ENCODE measurements around the gene BMP10.
"Not testable (repeated sequence)": the region's sequence is repeated elsewhere in the genome, so short reads cannot be mapped to it uniquely, and the experiment has no call there.

Gene BMP10

DNA sequence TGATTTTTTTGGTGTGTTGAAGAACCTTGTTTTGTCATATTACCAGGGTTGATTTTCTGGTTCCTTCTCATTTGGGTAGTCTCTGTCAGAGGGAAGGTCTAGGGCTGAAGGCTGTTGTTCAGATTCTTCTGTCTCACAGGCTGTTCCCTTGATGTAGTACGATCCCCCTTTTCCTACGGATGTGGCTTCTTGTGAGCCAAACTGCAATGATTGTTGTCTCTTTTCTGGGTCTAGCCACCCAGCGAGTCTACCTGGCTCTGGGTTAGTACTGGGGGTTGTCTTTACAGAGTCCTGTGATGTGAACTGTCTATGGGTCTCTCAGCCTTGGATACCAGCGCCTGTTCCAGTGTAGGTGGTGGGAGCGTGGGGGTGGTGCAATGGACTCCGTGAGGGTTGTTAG, 24.8 kb upstream of the BMP10 start:
- not testable (repeated sequence) for DNase-seq (ENCODE audit: low spot score)

DNA sequence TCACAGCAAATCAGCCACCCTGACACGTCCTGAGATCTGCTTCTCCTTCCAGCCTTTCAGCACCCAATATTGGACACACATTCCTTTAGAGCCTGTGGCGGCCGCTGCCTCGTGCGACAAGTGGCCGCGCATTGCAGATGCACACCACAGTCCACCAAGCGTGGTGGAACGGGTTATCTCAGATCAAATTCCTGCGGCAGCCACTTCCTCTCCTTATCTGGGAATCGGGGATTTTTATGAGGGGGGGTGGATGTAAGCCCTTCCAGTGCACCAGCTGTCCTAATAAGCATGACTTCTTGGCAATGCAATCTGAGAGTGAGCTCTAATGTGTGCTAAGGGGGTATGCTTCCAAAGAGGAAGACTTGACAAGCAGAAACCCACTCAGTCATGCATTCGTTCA, 18.3 kb upstream of the BMP10 start:
- DNase-seq (ENCODE audit: low spot score) = no peak

DNA sequence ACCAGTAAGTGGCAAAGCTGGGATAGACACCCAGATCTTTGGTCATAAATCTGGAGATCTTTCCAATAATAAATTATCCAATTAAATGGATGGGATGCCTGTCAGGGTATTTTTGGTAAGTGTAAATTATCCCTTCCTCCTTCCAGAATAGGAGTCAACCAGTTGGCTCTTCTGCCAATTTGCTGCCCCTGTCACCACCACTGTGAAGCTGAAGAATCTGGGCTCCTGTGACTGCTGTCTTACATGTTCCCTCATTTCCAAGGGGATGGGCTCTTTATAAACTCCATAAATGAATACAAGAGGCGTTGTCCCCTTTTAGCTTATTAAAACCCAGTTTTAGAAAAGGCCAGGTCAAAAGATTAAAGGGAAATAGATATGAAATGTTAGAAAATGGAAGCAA, 17.8 kb upstream of the BMP10 start:
- no peak for DNase-seq (ENCODE audit: low spot score)

DNA sequence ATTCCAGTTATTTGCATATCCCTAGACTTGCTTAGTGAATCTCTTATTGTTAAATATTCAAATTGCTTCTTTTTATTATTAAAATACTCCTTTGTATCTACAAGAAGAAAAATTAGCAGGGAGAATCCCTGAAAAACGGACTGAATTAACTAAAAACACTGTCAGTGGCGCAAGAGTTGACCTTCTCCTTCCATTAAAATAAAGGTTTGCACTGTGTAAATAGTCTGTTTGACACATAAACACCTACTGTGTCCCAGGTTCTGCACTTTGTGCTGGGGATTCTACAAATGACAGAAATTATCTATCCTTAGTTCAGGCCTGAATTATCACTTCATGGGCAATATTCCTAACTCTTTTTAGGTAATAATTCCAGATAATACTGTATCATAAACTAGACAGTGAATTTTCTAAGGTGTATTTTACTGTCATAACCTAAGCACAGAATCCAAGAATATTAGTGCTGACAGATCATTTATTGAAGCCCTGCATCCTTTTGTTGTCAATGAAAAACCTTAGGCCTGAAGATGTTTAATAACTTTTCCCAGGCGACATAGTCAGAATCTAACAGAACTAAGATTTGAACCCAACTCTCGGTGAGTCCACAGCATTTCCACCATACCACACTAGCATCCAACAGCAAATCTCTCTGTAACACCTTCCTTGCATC, 17.0 kb upstream of the BMP10 start:
- DNase-seq (ENCODE audit: low spot score) = no peak

DNA sequence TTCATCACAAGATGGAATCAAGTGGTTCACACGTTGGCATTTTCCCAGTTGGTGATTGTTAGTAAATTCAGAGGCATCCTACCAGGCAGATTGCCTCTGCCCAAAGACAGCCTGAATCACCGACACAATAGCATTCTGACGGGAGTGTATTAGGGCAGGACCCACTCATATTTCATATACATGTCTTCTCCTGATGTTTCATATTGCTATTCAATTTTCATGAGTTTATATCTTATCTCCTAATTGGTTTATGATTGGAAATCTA, 14.5 kb upstream of the BMP10 start:
- DNase-seq (ENCODE audit: low spot score) = no peak

DNA sequence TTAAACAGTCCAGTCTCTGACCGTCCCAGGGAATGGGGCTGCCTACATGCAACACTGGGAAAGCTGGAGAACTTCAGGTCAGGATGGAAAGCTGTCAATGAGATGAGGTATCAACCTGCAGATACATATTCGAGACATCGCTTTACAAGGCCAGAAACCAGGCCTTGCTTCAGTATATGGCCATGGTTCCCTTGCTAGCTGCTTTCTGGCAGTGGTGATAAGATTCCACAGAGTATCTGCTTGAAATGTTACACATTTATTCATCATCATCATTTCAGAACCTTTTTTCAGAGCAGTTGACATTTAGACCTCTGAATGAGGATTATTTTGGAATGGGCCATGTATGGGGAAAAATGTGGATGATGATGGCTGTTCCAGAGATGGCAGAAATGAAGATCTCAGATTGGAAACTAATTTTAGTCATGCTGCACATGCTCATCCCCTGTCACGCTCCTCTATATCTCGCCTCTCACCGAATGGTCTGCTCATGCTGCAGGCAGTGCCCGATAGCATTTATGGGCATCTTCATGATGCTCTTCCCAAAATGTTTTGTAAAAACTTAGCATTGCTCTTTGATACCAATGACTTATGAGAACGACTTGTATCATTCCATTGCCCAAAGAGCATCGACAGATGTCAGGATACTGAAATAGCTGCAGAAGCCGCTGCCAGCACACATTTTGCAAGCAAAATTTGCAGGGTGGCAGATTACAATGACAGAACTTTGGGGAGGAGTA, 14.0 kb upstream of the BMP10 start:
- no peak for DNase-seq (ENCODE audit: low spot score)

DNA sequence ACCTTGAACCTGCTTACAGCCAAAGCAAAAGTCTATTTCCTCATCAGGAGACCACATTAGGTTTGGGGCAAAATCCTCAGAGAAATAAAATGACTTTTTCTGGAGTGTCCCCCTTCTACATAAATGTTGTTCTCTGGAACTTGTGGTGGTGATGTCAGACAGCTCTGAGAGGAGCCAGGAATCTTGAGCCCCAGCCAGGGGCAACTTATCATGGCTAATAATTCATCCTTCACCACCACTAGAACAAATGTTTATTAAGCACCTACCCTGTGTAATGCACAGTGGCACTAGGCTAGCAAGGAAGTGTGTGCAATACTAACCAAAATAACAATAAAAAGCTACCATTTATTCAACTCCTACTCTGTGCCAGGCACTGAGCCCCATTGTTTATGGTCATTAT, 9.0 kb upstream of the BMP10 start:
- no peak for DNase-seq (ENCODE audit: low spot score)

DNA sequence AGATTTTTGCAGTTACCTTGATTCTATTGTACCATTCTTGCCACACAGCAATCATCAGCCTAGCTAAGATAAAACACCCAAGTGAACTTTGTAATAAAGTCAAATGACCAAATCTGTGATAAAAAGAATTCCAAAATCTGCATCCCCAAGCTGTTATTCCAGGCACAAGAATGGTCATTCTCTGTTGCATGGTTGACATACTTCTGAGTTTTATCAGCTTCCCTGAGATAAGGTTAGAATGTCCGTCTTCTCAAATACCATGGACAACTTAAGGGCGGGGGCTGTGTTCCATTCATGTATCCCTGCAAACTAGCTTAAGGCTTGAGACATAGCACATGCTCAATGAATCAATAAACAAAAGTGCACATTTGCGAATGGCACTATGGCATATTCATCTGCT, 8.1 kb upstream of the BMP10 start:
- no peak for DNase-seq (ENCODE audit: low spot score)

DNA sequence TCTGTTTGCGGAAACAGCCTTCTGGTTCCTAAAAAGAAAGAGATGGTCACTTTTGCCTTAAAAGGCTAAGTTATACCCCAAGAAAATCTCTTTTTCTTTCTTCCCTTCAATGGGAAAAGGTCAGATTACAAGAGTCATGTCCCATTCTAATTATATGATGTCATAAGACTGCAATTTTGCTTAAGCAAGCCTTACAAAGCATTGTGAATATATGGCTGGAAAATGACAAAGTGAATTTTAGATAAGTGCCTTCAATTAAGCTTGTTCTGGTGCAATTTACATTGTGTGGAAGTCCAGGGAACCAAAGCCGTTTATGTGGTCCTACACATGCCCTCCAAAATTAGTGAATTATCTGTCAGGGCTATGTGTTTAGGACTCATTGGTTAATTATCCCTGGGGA, 7.6 kb upstream of the BMP10 start:
- DNase-seq (ENCODE audit: low spot score) = no peak

DNA sequence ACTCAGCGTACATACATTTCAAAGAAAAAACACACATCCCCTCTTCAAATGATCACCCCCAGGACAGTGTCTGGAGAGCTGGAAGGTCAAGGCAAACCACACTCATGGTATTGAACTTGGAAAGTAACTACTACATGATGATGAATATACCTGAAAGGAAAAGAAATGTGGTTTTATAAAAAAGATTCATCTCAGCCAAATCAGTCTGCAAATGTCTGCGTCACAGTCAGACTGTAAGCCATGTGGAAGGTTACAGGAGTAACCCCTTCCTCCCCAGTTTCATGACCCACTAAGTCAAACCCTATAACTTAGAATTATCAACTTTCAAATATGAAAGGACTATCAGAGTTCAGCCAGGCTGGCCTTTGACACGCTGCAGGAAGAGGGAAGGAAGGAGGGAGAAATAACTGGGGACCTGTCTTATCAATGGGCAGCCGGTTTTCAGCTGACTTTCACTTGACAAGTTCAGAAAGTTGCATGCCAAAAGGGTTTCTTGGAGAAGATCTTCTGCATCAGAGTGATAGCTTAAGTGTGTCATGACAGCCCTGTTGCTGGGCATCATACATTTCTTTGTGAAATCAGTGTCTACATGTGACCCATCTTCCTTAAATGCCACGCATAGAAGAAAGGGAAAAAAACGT, 7.0 kb upstream of the BMP10 start:
- no peak for DNase-seq (ENCODE audit: low spot score)

DNA sequence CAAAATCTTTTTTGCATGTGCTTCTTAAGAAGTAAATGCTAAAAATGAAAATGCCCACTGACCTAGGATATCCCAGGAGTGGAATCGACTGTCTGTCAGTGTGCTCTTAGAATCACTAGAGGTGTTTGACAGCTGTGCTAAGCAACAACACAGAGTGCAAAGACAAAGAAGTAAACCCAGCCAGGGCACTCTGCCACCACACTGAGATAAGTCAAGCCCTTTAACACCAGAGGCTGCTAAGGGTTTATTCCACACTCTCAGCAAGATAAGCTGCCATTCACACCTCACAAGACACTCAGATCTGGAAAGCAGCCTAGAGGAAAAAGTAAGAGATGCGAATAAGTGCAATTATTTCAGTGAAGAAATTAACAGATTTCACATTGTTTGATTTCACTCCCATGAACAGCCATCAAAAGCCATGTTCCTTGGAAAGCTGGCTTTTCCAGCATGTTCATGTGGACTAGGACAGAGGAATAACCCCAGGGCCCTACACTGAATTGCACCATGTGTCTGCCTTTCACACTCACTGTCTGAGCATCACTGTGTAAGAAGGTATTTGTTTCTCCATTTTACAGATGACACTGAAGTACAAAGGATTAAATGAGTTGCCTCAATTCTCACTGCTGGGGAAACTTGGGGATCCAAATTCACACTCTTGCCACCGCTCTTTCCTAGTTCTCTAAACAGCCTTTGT, 6.0 kb upstream of the BMP10 start:
- DNase-seq (ENCODE audit: low spot score) = no peak

DNA sequence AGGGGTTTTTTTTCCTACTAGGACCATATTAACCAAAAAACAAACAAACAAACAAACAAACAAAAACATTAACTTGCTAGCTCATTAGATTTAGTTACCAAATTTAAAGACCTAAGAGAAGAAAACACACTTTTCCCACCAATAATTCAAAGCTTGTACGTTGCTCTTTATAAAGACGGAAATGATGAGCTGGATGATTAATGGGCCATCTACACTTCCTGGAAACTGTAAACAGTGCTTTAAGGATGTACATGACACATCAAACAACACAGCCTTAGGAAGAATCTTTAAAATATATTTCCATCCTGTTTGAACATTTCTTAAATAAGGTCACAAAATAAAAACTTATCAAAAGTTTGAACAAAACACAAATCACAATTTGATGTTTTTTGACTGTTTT, 982 bp downstream of the BMP10 start:
- DNase-seq (ENCODE audit: low spot score) = no peak

DNA sequence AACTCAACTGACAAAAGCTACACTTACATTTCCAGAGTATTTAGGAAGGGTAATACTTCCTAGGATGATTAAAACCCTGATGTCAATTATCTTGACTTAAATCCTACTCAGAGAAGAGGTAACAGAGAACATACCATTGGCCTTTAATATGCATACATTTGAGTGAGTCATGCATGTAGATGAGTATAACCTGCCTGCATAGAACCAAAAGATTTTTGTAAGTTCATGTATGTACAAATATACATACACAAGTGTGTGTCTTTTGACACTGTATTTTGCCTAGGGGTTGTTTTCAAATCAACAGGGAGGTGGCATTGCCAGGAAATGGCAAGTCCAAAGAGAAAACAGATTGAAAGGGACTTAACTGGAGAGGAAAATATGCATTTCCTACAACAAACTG, 6.1 kb downstream of the BMP10 start:
- DNase-seq (ENCODE audit: low spot score) = no peak

DNA sequence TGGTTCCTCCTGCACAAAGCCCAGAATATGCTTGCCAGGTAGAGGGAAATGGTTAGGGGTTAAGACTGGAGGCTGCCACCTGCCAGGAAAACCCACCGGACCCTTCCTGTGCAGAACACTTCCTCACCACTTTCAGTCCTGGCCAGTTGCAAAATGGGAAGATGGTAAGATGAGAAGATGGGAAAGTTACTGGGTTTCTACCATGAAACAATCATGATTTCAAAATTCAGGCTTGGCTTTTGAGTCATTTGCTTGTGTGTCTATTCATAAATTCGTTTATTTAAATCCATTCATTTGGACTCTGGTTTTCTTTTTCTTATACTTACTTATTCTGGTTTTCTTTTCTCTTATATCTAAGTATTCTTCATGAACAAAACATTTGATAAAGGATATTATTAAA, 7.2 kb downstream of the BMP10 start:
- DNase-seq (ENCODE audit: low spot score) = no peak

DNA sequence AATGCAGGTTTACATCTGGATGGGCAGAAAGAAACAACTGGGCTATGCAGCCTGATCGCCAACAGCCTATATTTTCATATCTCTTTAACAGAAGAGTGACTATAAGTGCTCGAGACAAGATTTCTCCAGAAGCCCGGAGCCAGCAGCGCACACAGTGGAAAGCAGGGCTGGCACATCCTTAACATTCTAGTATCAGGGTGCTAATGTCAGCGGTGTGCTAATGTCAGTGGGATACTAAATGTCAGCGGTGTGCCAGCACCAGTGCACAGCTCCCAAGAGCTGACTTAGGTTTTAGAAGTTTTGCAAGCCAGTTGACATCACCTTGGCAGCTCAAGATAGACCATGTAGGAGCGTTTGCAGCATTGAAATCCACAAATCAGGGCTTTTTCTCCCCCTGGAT, 8.3 kb downstream of the BMP10 start:
- DNase-seq (ENCODE audit: low spot score) = no peak

DNA sequence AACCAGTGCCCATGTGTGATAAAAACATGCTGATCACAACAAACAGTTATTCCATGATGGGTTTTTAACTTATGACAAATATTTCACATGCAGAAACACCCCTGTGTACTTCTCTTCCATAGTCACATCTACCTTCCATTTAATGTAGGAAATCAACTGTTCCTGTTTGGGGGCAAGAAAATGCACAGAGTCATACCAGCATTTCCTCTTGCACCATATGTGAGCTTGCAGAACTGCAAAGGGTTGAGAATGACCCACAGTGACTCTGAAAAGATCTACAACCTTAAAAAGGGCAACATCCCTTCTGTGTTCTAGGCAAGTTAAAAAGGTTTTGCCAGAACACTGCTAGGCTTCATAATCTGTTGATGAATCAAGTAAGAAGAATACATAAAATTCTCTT, 9.9 kb downstream of the BMP10 start:
- DNase-seq (ENCODE audit: low spot score) = no peak

DNA sequence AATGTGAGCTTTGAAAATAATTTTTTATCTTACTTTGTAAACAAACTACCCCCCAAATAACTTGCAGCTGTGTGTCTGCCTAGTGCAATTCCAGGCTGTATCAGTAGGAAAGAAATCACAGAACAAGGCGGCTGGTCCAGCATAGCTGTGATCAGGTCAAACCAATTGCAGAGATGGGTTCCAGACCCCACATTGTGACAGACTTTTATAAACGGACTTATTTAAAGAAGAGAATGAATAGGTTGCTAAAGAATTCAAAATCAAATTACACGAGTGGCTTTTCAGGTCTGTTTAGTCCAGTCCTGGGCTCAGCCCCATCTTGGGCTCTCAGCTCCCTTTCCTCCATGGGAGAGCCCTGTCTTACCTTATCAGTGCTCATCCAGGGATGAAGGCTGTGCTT, 11.1 kb downstream of the BMP10 start:
- DNase-seq (ENCODE audit: low spot score) = no peak

DNA sequence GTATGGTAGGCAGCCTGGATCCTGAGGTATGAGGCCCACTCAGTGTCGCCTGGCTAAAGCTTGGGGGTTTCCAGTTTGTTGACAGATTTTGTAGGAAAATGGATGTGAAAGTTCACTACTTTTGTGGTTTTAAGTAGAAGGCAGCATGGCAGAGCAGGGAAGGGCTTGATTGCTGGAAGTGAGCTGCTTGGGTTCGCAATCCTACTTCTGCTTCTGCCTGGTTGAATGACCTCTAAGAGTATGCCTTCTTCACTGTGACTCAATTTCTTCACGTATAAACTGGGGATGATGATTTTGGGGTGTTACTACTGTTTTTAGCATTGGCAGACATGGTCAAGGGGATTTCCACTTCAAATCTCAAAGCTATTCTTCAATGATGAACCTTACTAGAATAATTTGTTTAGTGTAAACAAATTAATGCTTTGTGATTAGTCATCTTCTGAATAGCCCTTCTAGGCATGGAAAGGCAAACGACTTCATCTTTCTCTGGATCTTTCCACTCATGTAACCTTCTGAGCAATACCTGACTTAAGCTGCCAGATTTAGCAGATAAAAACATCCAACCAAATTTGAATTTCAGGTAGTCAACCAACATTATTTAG, 13.2 kb downstream of the BMP10 start:
- no peak for DNase-seq (ENCODE audit: low spot score)

DNA sequence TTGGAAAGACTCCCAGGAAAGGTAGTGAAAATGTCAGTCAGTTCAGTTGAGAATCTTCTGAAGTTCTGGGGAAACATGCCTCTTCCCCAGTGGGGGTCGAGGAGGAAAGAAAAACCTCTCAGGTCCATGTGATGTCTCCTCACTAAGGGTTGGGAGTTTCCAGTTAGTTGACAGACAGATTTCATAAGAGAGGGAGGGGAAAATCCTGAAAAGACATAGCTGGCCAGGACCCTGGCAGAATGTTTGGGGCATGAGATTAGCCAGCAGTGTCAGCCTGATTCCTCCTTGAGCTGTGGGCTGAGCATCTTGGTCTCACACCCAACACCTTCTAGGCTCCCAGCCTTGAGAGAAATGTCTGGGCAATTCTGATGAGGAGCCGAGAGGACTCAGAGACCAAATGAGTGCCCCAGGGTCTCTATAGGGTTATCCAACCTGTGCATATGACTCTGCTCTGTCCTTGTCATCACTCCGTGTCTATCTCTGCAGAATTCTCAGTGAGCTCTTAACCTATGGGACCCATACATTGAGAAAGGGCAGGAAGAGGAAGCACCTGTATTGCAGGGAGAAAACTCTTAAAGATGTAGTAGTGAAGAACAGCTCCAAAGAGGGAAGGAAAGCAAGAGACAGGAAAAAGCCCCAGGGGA, 13.9 kb downstream of the BMP10 start:
- DNase-seq (ENCODE audit: low spot score) = no peak

DNA sequence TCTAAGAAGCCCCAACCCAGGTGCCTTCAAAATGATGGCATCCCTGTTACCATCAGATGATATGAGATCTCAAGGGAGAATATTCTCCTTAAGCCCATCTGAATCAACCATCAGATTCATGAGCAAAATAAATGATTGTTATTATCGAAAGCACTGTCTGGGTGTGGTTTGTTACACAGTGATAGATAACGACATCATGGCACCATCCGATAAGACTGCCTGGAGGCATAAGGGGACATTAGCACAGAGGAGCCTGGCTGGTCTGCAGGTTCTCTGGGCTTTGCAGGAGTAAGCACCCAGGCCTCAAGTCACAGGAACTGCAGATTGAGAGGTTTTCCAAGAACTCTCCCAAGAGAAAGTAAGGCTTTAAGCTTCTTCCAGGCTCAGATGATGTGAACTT, 15.6 kb downstream of the BMP10 start:
- DNase-seq (ENCODE audit: low spot score) = no peak

DNA sequence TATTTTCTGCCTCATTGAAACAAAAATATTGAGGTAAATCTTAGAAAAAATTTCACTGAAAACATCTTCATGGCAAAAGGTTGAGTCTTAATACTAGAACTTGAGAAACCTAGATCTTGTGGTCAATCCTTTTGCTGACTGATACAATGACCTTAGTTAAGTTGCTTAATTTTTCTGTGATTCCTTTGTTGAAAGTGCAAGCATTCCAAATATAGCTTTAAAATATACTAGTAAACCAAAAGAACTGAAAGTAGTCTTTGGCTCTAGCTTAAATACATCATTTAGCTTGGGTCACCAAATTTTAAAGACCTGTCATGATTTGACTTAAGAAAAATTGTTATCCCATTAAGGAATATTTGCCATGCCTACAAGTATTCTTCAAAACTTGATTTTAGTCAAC, 16.7 kb downstream of the BMP10 start:
- DNase-seq (ENCODE audit: low spot score) = no peak

DNA sequence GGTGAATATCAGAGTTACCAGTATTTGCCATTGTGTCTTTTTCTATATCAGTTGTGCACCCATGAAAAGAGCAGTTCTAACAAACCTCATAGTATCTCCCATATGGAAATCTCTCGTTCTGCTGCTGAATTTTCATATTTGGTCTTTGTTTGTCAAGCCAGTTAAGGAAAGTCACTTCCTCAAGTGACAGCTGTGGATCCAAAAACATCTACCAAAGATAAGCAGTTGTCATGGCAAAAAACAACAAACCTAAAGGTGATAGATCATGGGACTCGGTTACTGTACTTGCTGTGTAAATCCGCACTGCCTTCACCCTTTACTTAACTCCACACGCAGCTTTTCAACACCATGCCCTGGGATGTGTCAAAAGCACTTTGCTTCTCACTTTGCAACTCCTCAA, 17.3 kb downstream of the BMP10 start:
- no peak for DNase-seq (ENCODE audit: low spot score)
